Testis (tissue), 3 donors: ENCODE data around the gene VIPAS39. TPM values are rescaled to one million over a fixed set of nuclear protein-coding genes. Genes with fewer than 3 reads are reported as not detected.

Source experiments
- DNase-seq: peaks from one replicate; pipeline ENCODE4 v3.0.0-alpha.2; 2019
- H3K27ac ChIP-seq, 2 donors: fragments of 200-600 bp; sonication (generic); one replicate each; pipeline ENCODE4 v1.5.1; 2019
- H3K27me3 ChIP-seq: fragments of 200-600 bp; sonication (generic); one replicate; pipeline ENCODE4 v1.5.1; 2019
- H3K36me3 ChIP-seq: fragments of 200-600 bp; sonication (generic); one replicate; pipeline ENCODE4 v1.5.1; 2017; ENCODE audit warnings: low read depth; ENCODE audit errors: missing control alignments
- H3K4me1 ChIP-seq: fragments of 200-600 bp; sonication (generic); one replicate; pipeline ENCODE4 v1.5.1; 2019
- H3K4me3 ChIP-seq, 2 donors: fragments of 200-600 bp; sonication (generic); one replicate each; pipeline ENCODE4 v1.5.1; 2017 to 2019
- H3K9me3 ChIP-seq: fragments of 200-600 bp; sonication (generic); one replicate; pipeline ENCODE4 v1.5.1; 2017
- CTCF ChIP-seq, 3 experiments: fragments of 450-650 bp in 2 of 3; fragments of 200-600 bp in 1 of 3; sonication (generic) in 1 of 3; IDR thresholded peaks; one replicate each; pipeline ENCODE4 v1.5.1; 2016 to 2019; ENCODE audit warnings: antibody characterized with exemption in 3 of 3, mild to moderate bottlenecking in 2 of 3, moderate library complexity in 1 of 3
- POLR2A ChIP-seq: fragments of 450-650 bp; IDR thresholded peaks from one replicate; pipeline ENCODE4 v1.6.1; 2017; ENCODE audit warnings: antibody characterized with exemption, mild to moderate bottlenecking, moderate library complexity
- WGBS, 2 donors: methylation state at CpG; one replicate each; pipeline ENCODE4 v1.1.5; 2018; 5-methylcytosine and 5-hydroxymethylcytosine counted together
- intact Hi-C: fragments of 100-400 bp; cut with DNase I; formaldehyde crosslinking; loops from one replicate; pipeline ENCODE4 v1.15.1; 2023; ENCODE audit warnings: low total_unique reads
- polyA plus RNA-seq: library from polyadenylated mRNA; stranded (reverse); fragments of 350-450 nt; fragmentation: Illumina TruSeq; extraction: RNeasy Lipid Tissue Mini Kit (QIAGEN cat#74804); gene quantifications from one replicate; pipeline ENCODE4 v1.2.3, GENCODE V29; 2014; ENCODE audit warnings: low read depth, low replicate concordance; ENCODE audit not compliant: insufficient read depth
- total RNA-seq, 2 donors: library from RNA; depleted of rRNA; stranded (reverse); fragments of >200 nt; gene quantifications; one replicate each; pipeline ENCODE4 v1.2.3, GENCODE V29; 2016

Gene VIPAS39
- total and polyA plus RNA-seq, 3 donors from 2014 or later = 39.3 to 52.3 (median 45.8) TPM

- H3K4me3 ChIP-seq = no peak overlapping the region
- no peak for DNase-seq
- intact Hi-C loops = loop anchor here (5.0 kb wide), 1 partner anchor 73 kb away; no protein-coding TSS in a partner anchor
- TF ChIP-seq CTCF (IDR thresholded peaks at IDR 0.05) = no peak
- no peak for TF ChIP-seq POLR2A
- H3K27ac ChIP-seq = no peak overlapping the region
- no peaks in the 10 kb centered on the region for H3K27me3 ChIP-seq
- H3K9me3 ChIP-seq = no peaks in the 10 kb centered on the region
- H3K36me3 ChIP-seq = no peaks in the 10 kb centered on the region
- H3K4me1 ChIP-seq = no peaks in the 10 kb centered on the region
- 83 to 92% methylated on average over 14 of the region's 14 CpGs for WGBS, 2 donors
These were observed 11.7 kb upstream of the VIPAS39 start for GRCh38 chr14:77469067-77469505.

GRCh38 chr14:77467801-77468200 is 10.4 kb upstream of the VIPAS39 start:
- no peak overlapping the region for H3K27ac ChIP-seq
- no peaks in the 10 kb centered on the region for H3K9me3 ChIP-seq
- no peaks in the 10 kb centered on the region for H3K36me3 ChIP-seq
- H3K4me1 ChIP-seq = no peaks in the 10 kb centered on the region
- TF ChIP-seq CTCF (IDR thresholded peaks at IDR 0.05) (no peak), POLR2A (no peak)
- DNase-seq = no peak
- intact Hi-C loops = loop anchor here (5.0 kb wide), 1 partner anchor 74 kb away; no protein-coding TSS in a partner anchor
- 71 to 75% methylated on average over 5 of the region's 5 CpGs for WGBS, 2 donors
- no peaks in the 10 kb centered on the region for H3K27me3 ChIP-seq
- H3K4me3 ChIP-seq = no peak overlapping the region

- Histone ChIP-seq H3K4me1 (peaks cover 21% of the 10 kb centered on the region), H3K36me3 (no peaks in the 10 kb centered on the region), H3K9me3 (no peaks in the 10 kb centered on the region), H3K27me3 (no peaks in the 10 kb centered on the region), H3K4me3 (peak overlapping the region; percentile 93 to 99), H3K27ac (peak overlapping the region; percentile 92 to 99)
- TF ChIP-seq POLR2A = no peak
- TF ChIP-seq CTCF (IDR thresholded peaks at IDR 0.05) = peak; percentile 71 to 81 (median 76)
- 20 to 23% methylated on average over 13 of the region's 13 CpGs for WGBS, 2 donors
- peak; percentile 94 for DNase-seq
- intact Hi-C loops = no loop called here
These were observed 1.8 kb upstream of the VIPAS39 start for GRCh38 chr14:77459072-77459723.

- WGBS, 2 donors = 0 to 1% methylated on average over 15 to 29 of the region's 29 CpGs
- peaks cover 21% of the 10 kb centered on the region for H3K4me1 ChIP-seq
- DNase-seq = peak; percentile 52
These were observed 999 bp upstream of the VIPAS39 start for GRCh38 chr14:77458249-77458950.

More at GRCh38 chr14:77458249-77458950, 999 bp upstream of the VIPAS39 start:
- TF ChIP-seq POLR2A (no peak), CTCF (IDR thresholded peaks at IDR 0.05) (no peak)
- Histone ChIP-seq H3K27ac (peak overlapping the region; percentile 92 to 99), H3K36me3 (no peaks in the 10 kb centered on the region), H3K4me3 (peak overlapping the region; percentile 93 to 99), H3K9me3 (no peaks in the 10 kb centered on the region), H3K27me3 (no peaks in the 10 kb centered on the region)
- intact Hi-C loops = no loop called here
